Lower lobe of right lung (tissue), 2 donors: ENCODE results near the gene ZSWIM4. TPM values are rescaled to one million over a fixed set of nuclear protein-coding genes. Genes with fewer than 3 reads are reported as not detected.

Source experiments
- ATAC-seq, 2 donors: fragments of 200-7000 bp; cut with Tn5 transposase; one replicate each; pipeline ENCODE4 v1.9.1; 2020 to 2022; ENCODE audit warnings: mild to moderate bottlenecking in 2 of 2, moderate library complexity in 2 of 2
- DNase-seq: peaks from one replicate; pipeline ENCODE4 v3.0.0-alpha.2; 2020
- H3K27ac ChIP-seq: fragments of 200-600 bp; one replicate; pipeline ENCODE4 v1.8.0; 2022
- H3K27me3 ChIP-seq: fragments of 200-600 bp; one replicate; pipeline ENCODE4 v1.8.0; 2022; ENCODE audit warnings: low read depth
- H3K36me3 ChIP-seq: fragments of 200-600 bp; one replicate; pipeline ENCODE4 v1.8.0; 2022; ENCODE audit warnings: mild to moderate bottlenecking
- H3K4me1 ChIP-seq: fragments of 200-600 bp; one replicate; pipeline ENCODE4 v1.8.0; 2022
- H3K4me3 ChIP-seq: fragments of 200-600 bp; one replicate; pipeline ENCODE4 v1.8.0; 2022; ENCODE audit warnings: mild to moderate bottlenecking
- H3K9me3 ChIP-seq: fragments of 200-600 bp; one replicate; pipeline ENCODE4 v1.8.0; 2022
- CTCF ChIP-seq: fragments of 200-600 bp; IDR thresholded peaks from one replicate; pipeline ENCODE4 v1.8.0; 2022; ENCODE audit warnings: antibody characterized with exemption, mild to moderate bottlenecking
- intact Hi-C: fragments of 100-400 bp; cut with DNase I; formaldehyde crosslinking; loops from one replicate; pipeline ENCODE4 v1.11.0; 2022
- total RNA-seq: library from RNA; stranded (reverse); fragmentation: NEBNext Ultra II Directional; extraction: Animal tissue kit (Norgen Biotek cat#: 25700); gene quantifications from one replicate; pipeline ENCODE4 v1.2.1, GENCODE V29; 2021
- donor health status: DM: no; HTN: yes; CAD: no; lungs with severe emphysema.

Gene ZSWIM4
- total RNA-seq, 1 donor from 2014 or later, result 7.4 TPM

GRCh38 chr19:13757805-13758772 is 37.2 kb upstream of the ZSWIM4 start:
- Histone ChIP-seq H3K4me1 (no peaks in the 10 kb centered on the region), H3K4me3 (no peak overlapping the region), H3K9me3 (no peaks in the 10 kb centered on the region), H3K36me3 (peaks cover 97% of the 10 kb centered on the region), H3K27ac (no peak overlapping the region), H3K27me3 (no peaks in the 10 kb centered on the region)
- ATAC-seq, result no peak
- intact Hi-C loops, result no loop called here
- no peak for TF ChIP-seq CTCF
- no peak for DNase-seq

- H3K27me3 ChIP-seq, result no peaks in the 10 kb centered on the region
- H3K4me3 ChIP-seq, result no peak overlapping the region
- ATAC-seq, result no peak
- intact Hi-C loops, result no loop called here
- no peaks in the 10 kb centered on the region for H3K4me1 ChIP-seq
- no peak for TF ChIP-seq CTCF
- H3K36me3 ChIP-seq, result peaks cover 92% of the 10 kb centered on the region
- no peaks in the 10 kb centered on the region for H3K9me3 ChIP-seq
- H3K27ac ChIP-seq, result no peak overlapping the region
- DNase-seq, result no peak
Measured at GRCh38 chr19:13758795-13759194, 36.4 kb upstream of the ZSWIM4 start.

GRCh38 chr19:13761423-13761822 is 33.8 kb upstream of the ZSWIM4 start:
- DNase-seq, result no peak
- Histone ChIP-seq H3K4me3 (no peak overlapping the region), H3K4me1 (peaks cover 14% of the 10 kb centered on the region), H3K9me3 (no peaks in the 10 kb centered on the region), H3K27me3 (no peaks in the 10 kb centered on the region), H3K27ac (no peak overlapping the region), H3K36me3 (peaks cover 67% of the 10 kb centered on the region)
- no peak for ATAC-seq
- intact Hi-C loops, result no loop called here
- TF ChIP-seq CTCF, result no peak

GRCh38 chr19:13762635-13763235 is 32.5 kb upstream of the ZSWIM4 start:
- Histone ChIP-seq H3K36me3 (peaks cover 54% of the 10 kb centered on the region), H3K27me3 (no peaks in the 10 kb centered on the region), H3K27ac (no peak overlapping the region), H3K9me3 (no peaks in the 10 kb centered on the region), H3K4me3 (no peak overlapping the region), H3K4me1 (peaks cover 14% of the 10 kb centered on the region)
- intact Hi-C loops, result no loop called here
- no peak for DNase-seq
- no peak for TF ChIP-seq CTCF
- ATAC-seq, result peak in 1 of 2 donors; percentile 1

GRCh38 chr19:13763265-13763664 is 32.0 kb upstream of the ZSWIM4 start:
- peaks cover 52% of the 10 kb centered on the region for H3K36me3 ChIP-seq
- H3K4me3 ChIP-seq, result no peak overlapping the region
- peaks cover 14% of the 10 kb centered on the region for H3K4me1 ChIP-seq
- no peak for TF ChIP-seq CTCF
- H3K9me3 ChIP-seq, result no peaks in the 10 kb centered on the region
- no peak for ATAC-seq
- H3K27me3 ChIP-seq, result no peaks in the 10 kb centered on the region
- intact Hi-C loops, result no loop called here
- DNase-seq, result no peak
- no peak overlapping the region for H3K27ac ChIP-seq
